DOHH2 (cell line): ENCODE data around the gene CLCN7.

Experiments used
- H3F3A ChIP-seq: fragments of 200-600 bp; sonication (generic), shearing (Covaris generic); 2 replicates; pipeline ENCODE4 v1.6.0; 2016; ENCODE audit warnings: antibody characterized with exemption, mild to moderate bottlenecking; ENCODE audit not compliant: control insufficient read depth, insufficient read depth
- H3K27ac ChIP-seq: fragments of 200-600 bp; sonication (generic); 2 replicates; pipeline ENCODE4 v1.5.1; 2014; ENCODE audit warnings: low read depth, mild to moderate bottlenecking, low read length, moderate library complexity
- H3K27me3 ChIP-seq: fragments of 200-600 bp; sonication (generic); 2 replicates; pipeline ENCODE4 v1.6.1; 2014; ENCODE audit warnings: mild to moderate bottlenecking, low read length, mixed read lengths; ENCODE audit not compliant: control insufficient read depth
- H3K36me3 ChIP-seq: fragments of 200-600 bp; sonication (generic); 2 replicates; pipeline ENCODE4 v1.6.1; 2014; ENCODE audit warnings: mild to moderate bottlenecking, low read length, moderate library complexity, mixed read lengths; ENCODE audit not compliant: control insufficient read depth
- H3K4me1 ChIP-seq: fragments of 200-600 bp; sonication (generic); 2 replicates; pipeline ENCODE4 v1.6.1; 2014; ENCODE audit warnings: mild to moderate bottlenecking, low read length, mixed read lengths; ENCODE audit not compliant: control insufficient read depth
- H3K4me2 ChIP-seq: fragments of 200-600 bp; sonication (generic); 2 replicates; pipeline ENCODE4 v1.6.0; 2014; ENCODE audit warnings: mild to moderate bottlenecking, low read length, moderate library complexity
- H3K4me3 ChIP-seq: fragments of 200-600 bp; sonication (generic); 2 replicates; pipeline ENCODE4 v1.5.1; 2014; ENCODE audit warnings: mild to moderate bottlenecking, low read length, mixed read lengths
- H3K79me2 ChIP-seq: fragments of 200-600 bp; sonication (generic); 2 replicates; pipeline ENCODE4 v1.6.1; 2014; ENCODE audit warnings: mild to moderate bottlenecking, low read length, mixed read lengths; ENCODE audit not compliant: control insufficient read depth
- H3K9me2 ChIP-seq: fragments of 200-600 bp; sonication (generic); replicated peaks from 2 replicates; pipeline ENCODE4 v1.6.1; 2014; ENCODE audit warnings: mild to moderate bottlenecking, low read length, mixed read lengths; ENCODE audit not compliant: control insufficient read depth
- H3K9me3 ChIP-seq: fragments of 200-600 bp; sonication (generic); 2 replicates; pipeline ENCODE4 v1.6.1; 2014; ENCODE audit warnings: antibody characterized with exemption, low read length, mixed read lengths; ENCODE audit not compliant: control insufficient read depth, insufficient read depth
- H4K20me1 ChIP-seq: fragments of 200-600 bp; sonication (generic); 2 replicates; pipeline ENCODE4 v1.6.0; 2014; ENCODE audit warnings: low read depth, mild to moderate bottlenecking, antibody characterized with exemption, low read length, moderate library complexity; ENCODE audit not compliant: control insufficient read depth, insufficient read depth
- CTCF ChIP-seq: fragments of 200-600 bp; sonication (generic); IDR thresholded peaks from one replicate; pipeline ENCODE4 v1.5.1; 2014; ENCODE audit warnings: antibody characterized with exemption, mild to moderate bottlenecking, low read depth, low read length; ENCODE audit not compliant: poor library complexity, severe bottlenecking
- EZH2phosphoT487 ChIP-seq: fragments of 200-600 bp; sonication (generic); IDR thresholded peaks from 2 replicates; pipeline ENCODE4 v1.6.1; 2017; ENCODE audit warnings: borderline replicate concordance, mild to moderate bottlenecking, antibody characterized with exemption, low read length, moderate library complexity, mixed read lengths

CLCN7 gene

GRCh38 chr16:1395444-1396031, 79.3 kb downstream of the CLCN7 start:
- TF ChIP-seq EZH2phosphoT487 (no peak), CTCF (no peak)
- Histone ChIP-seq H3F3A (no peaks in the 10 kb centered on the region), H3K4me1 (no peaks in the 10 kb centered on the region), H3K9me2 (no peaks in the 10 kb centered on the region), H3K9me3 (no peaks in the 10 kb centered on the region), H3K27ac (no peak overlapping the region), H3K79me2 (no peaks in the 10 kb centered on the region), H3K4me3 (no peak overlapping the region), H4K20me1 (no peaks in the 10 kb centered on the region), H3K27me3 (no peaks in the 10 kb centered on the region), H3K36me3 (no peaks in the 10 kb centered on the region), H3K4me2 (no peak overlapping the region)
